Mesendoderm (in vitro differentiated cells): ENCODE results near the gene ASB2.

ENCODE experiments used
- DNase-seq: peaks from one replicate; pipeline ENCODE4 v3.0.0; 2013
- H2AK5ac ChIP-seq: 2 replicates; pipeline ENCODE4 v1.6.1; 2013; ENCODE audit warnings: low read length, inconsistent platforms
- H2BK120ac ChIP-seq: 2 replicates; pipeline ENCODE4 v1.6.1; 2013; ENCODE audit warnings: low read depth, mild to moderate bottlenecking, low read length, moderate library complexity, mixed read lengths
- H2BK15ac ChIP-seq: replicated peaks from 2 replicates; pipeline ENCODE4 v1.6.1; 2013; ENCODE audit warnings: low read depth, mild to moderate bottlenecking, moderate library complexity
- H2BK5ac ChIP-seq: 2 replicates; pipeline ENCODE4 v1.6.1; 2013; ENCODE audit warnings: low read length, inconsistent platforms
- H3K18ac ChIP-seq: 2 replicates; pipeline ENCODE4 v1.6.1; 2013; ENCODE audit warnings: mild to moderate bottlenecking, low read length, mixed read lengths
- H3K23ac ChIP-seq: one replicate; pipeline ENCODE4 v1.6.1; 2013; ENCODE audit warnings: low read length
- H3K27ac ChIP-seq: 2 replicates; pipeline ENCODE4 v1.5.1; 2013; ENCODE audit warnings: low read depth, mild to moderate bottlenecking, inconsistent platforms, low read length, moderate library complexity
- H3K27me3 ChIP-seq: 2 replicates; pipeline ENCODE4 v1.6.1; 2013; ENCODE audit warnings: low read length, control low read depth, mild to moderate bottlenecking, inconsistent platforms; ENCODE audit not compliant: insufficient read depth, poor library complexity
- H3K36me3 ChIP-seq: 2 replicates; pipeline ENCODE4 v1.6.1; 2013; ENCODE audit warnings: low read length, inconsistent platforms; ENCODE audit not compliant: control insufficient read depth, insufficient read depth
- H3K4ac ChIP-seq: one replicate; pipeline ENCODE4 v1.6.1; 2013; ENCODE audit warnings: low read depth, mild to moderate bottlenecking, low read length, moderate library complexity
- H3K4me1 ChIP-seq: 2 replicates; pipeline ENCODE4 v1.6.1; 2013; ENCODE audit warnings: low read depth, low read length, inconsistent platforms; ENCODE audit not compliant: control insufficient read depth
- H3K4me2 ChIP-seq: 2 replicates; pipeline ENCODE4 v1.6.1; 2013; ENCODE audit warnings: low read length
- H3K4me3 ChIP-seq: 2 replicates; pipeline ENCODE4 v1.5.1; 2013; ENCODE audit warnings: mild to moderate bottlenecking, low read length
- H3K56ac ChIP-seq: one replicate; pipeline ENCODE4 v1.6.1; 2013; ENCODE audit warnings: low read length
- H3K79me1 ChIP-seq: 2 replicates; pipeline ENCODE4 v1.6.1; 2013; ENCODE audit warnings: low read length, inconsistent platforms
- H3K79me2 ChIP-seq: 2 replicates; pipeline ENCODE4 v1.6.1; 2013; ENCODE audit warnings: mild to moderate bottlenecking, low read length; ENCODE audit not compliant: control insufficient read depth, insufficient read depth
- H3K9ac ChIP-seq: 2 replicates; pipeline ENCODE4 v1.6.1; 2013; ENCODE audit warnings: low read length, inconsistent platforms
- H4K5ac ChIP-seq: one replicate; pipeline ENCODE4 v1.6.1; 2013; ENCODE audit warnings: low read length
- H4K8ac ChIP-seq: one replicate; pipeline ENCODE4 v1.6.1; 2013; ENCODE audit warnings: low read depth, mild to moderate bottlenecking, control low read depth, low read length, moderate library complexity
- WGBS: extraction: QIAGEN DNeasy Blood & Tissue Kit; methylation state at CpG from one replicate; pipeline ENCODE4 v1.1.7; 2013; ENCODE audit warnings: low lambda C conversion rate, missing lambda C conversion rate; ENCODE audit not compliant: insufficient coverage; ENCODE audit errors: extremely low coverage; 5-methylcytosine and 5-hydroxymethylcytosine counted together

ASB2 gene

DNA sequence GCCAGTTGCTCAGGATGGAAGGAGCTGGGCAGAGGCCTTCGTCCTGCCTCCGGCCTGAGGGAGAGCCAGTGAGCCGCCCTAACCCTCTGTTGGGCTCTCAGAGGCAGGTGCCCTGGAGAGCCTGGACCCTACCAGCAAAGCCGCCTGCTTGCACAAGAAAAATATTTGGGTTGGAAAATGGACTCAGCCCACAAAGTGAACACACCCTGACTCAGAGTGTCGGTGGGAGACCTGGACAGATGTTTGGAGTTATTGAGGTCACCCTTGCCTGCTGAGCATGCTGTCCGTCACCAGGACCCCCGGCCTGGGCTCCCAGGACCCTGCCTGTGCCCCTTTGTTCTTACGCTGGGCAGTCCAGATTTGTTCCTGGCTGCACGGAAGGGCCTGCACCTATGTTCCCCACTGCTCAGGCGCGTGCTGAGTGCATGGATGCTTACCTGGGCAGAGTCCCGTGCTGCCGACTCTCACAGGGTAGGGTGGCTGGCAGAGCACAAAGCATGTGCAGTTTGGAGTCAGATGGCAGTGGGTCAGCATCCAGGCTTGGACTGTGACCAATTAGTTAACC lies 26.8 kb downstream of the ASB2 start:
- DNase-seq, result no peak
- Histone ChIP-seq H3K79me1 (no peaks in the 10 kb centered on the region), H3K4ac (no peak overlapping the region), H4K8ac (no peak overlapping the region), H2BK5ac (no peak overlapping the region), H2BK120ac (no peak overlapping the region), H3K23ac (no peak overlapping the region), H3K56ac (no peak overlapping the region), H3K9ac (no peak overlapping the region), H2AK5ac (no peak overlapping the region), H3K4me1 (no peaks in the 10 kb centered on the region), H3K18ac (no peak overlapping the region), H2BK15ac (no peak overlapping the region), H3K27ac (no peak overlapping the region), H3K4me2 (no peak overlapping the region), H3K4me3 (no peak overlapping the region), H3K36me3 (no peaks in the 10 kb centered on the region), H3K27me3 (no peaks in the 10 kb centered on the region), H3K79me2 (no peaks in the 10 kb centered on the region), H4K5ac (no peak overlapping the region)
- WGBS, result no CpG with 5 or more reads among the region's 13 CpGs

DNA sequence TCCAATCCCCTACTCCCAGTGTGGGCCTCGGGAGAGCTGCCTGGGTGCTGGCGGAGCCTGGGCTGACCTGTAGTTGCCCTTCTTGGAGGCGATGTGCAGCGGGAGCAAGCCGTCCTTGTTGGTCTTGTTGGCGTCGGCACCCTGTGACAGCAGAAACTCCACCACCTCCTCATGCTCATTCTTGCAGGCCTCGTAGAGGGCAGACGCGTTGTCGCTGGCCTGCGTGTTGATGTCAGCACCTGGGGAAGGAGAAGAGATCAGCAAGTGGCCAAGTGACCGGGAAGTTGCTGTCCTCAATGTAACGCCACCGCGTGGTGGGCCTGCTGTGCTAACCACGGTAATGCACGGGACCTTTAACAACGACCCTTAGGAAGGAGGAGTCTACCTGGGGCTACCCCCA lies 29.1 kb downstream of the ASB2 start:
- H4K5ac ChIP-seq, result no peak overlapping the region
- no peak overlapping the region for H3K23ac ChIP-seq
- no peaks in the 10 kb centered on the region for H3K79me1 ChIP-seq
- H3K4me2 ChIP-seq, result no peak overlapping the region
- no peaks in the 10 kb centered on the region for H3K36me3 ChIP-seq
- no peak for DNase-seq
- no CpG with 5 or more reads among the region's 19 CpGs for WGBS
- no peak overlapping the region for H2BK15ac ChIP-seq
- no peak overlapping the region for H3K27ac ChIP-seq
- H3K79me2 ChIP-seq, result no peaks in the 10 kb centered on the region
- no peaks in the 10 kb centered on the region for H3K27me3 ChIP-seq
- no peak overlapping the region for H3K9ac ChIP-seq
- no peak overlapping the region for H2BK5ac ChIP-seq
- H3K18ac ChIP-seq, result no peak overlapping the region
- no peak overlapping the region for H3K4ac ChIP-seq
- H2BK120ac ChIP-seq, result no peak overlapping the region
- H3K4me1 ChIP-seq, result no peaks in the 10 kb centered on the region
- H3K4me3 ChIP-seq, result no peak overlapping the region
- no peak overlapping the region for H4K8ac ChIP-seq
- H3K56ac ChIP-seq, result no peak overlapping the region
- no peak overlapping the region for H2AK5ac ChIP-seq

GRCh38 chr14:93946541-93947090 lies 29.8 kb downstream of the ASB2 start:
- no peaks in the 10 kb centered on the region for H3K79me1 ChIP-seq
- H3K56ac ChIP-seq, result no peak overlapping the region
- no peak overlapping the region for H3K4ac ChIP-seq
- H3K79me2 ChIP-seq, result no peaks in the 10 kb centered on the region
- no peak overlapping the region for H2BK15ac ChIP-seq
- H2BK5ac ChIP-seq, result no peak overlapping the region
- no peak overlapping the region for H2AK5ac ChIP-seq
- no peak overlapping the region for H3K23ac ChIP-seq
- H4K8ac ChIP-seq, result no peak overlapping the region
- WGBS, result no CpG with 5 or more reads among the region's 7 CpGs
- H3K36me3 ChIP-seq, result no peaks in the 10 kb centered on the region
- H3K27me3 ChIP-seq, result no peaks in the 10 kb centered on the region
- no peak overlapping the region for H2BK120ac ChIP-seq
- H3K27ac ChIP-seq, result peak overlapping the region; percentile 22
- H4K5ac ChIP-seq, result no peak overlapping the region
- H3K4me3 ChIP-seq, result no peak overlapping the region
- H3K9ac ChIP-seq, result no peak overlapping the region
- peak; percentile 74 for DNase-seq
- no peaks in the 10 kb centered on the region for H3K4me1 ChIP-seq
- no peak overlapping the region for H3K18ac ChIP-seq
- H3K4me2 ChIP-seq, result no peak overlapping the region

DNA sequence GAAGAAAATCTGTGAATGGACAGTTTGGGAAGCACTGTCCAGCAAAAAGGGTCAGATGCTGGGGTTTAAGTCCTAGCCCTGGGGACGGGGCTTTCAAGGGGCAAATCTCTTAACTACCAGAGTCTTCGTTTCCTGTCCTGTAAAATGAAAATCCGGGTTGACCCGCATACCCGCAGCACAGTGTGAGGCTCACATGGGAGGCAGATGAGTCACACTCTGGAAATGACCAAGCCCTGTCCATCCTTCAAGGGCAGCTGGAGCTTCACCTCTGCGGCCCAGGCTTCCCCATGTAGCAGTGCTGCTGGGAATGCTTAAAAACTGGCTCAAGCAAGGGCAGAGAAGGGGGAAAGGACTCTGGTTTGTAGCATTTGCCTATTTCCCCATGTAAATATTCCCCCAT lies 30.3 kb downstream of the ASB2 start:
- no peak overlapping the region for H3K4ac ChIP-seq
- H2BK15ac ChIP-seq, result no peak overlapping the region
- no peaks in the 10 kb centered on the region for H3K4me1 ChIP-seq
- no peak overlapping the region for H3K4me3 ChIP-seq
- no peak overlapping the region for H2AK5ac ChIP-seq
- H3K56ac ChIP-seq, result peak overlapping the region; percentile 39
- H4K5ac ChIP-seq, result no peak overlapping the region
- H3K9ac ChIP-seq, result no peak overlapping the region
- no peak overlapping the region for H4K8ac ChIP-seq
- WGBS, result no CpG with 5 or more reads among the region's 6 CpGs
- no peaks in the 10 kb centered on the region for H3K27me3 ChIP-seq
- H3K36me3 ChIP-seq, result no peaks in the 10 kb centered on the region
- H2BK5ac ChIP-seq, result no peak overlapping the region
- no peak overlapping the region for H3K23ac ChIP-seq
- H2BK120ac ChIP-seq, result no peak overlapping the region
- no peak overlapping the region for H3K4me2 ChIP-seq
- H3K79me2 ChIP-seq, result no peaks in the 10 kb centered on the region
- peak overlapping the region; percentile 22 for H3K27ac ChIP-seq
- H3K79me1 ChIP-seq, result no peaks in the 10 kb centered on the region
- H3K18ac ChIP-seq, result no peak overlapping the region
- DNase-seq, result peak; percentile 20

- no peak overlapping the region for H3K4me3 ChIP-seq
- no peak overlapping the region for H2BK5ac ChIP-seq
- no CpG with 5 or more reads among the region's 5 CpGs for WGBS
- H3K4me2 ChIP-seq, result no peak overlapping the region
- no peak overlapping the region for H3K23ac ChIP-seq
- H4K8ac ChIP-seq, result no peak overlapping the region
- no peak for DNase-seq
- H2AK5ac ChIP-seq, result no peak overlapping the region
- no peaks in the 10 kb centered on the region for H3K79me1 ChIP-seq
- no peak overlapping the region for H2BK15ac ChIP-seq
- no peaks in the 10 kb centered on the region for H3K27me3 ChIP-seq
- no peak overlapping the region for H3K56ac ChIP-seq
- no peak overlapping the region for H3K9ac ChIP-seq
- no peak overlapping the region for H3K4ac ChIP-seq
- no peak overlapping the region for H3K27ac ChIP-seq
- no peak overlapping the region for H4K5ac ChIP-seq
- no peak overlapping the region for H3K18ac ChIP-seq
- H3K79me2 ChIP-seq, result no peaks in the 10 kb centered on the region
- H3K36me3 ChIP-seq, result no peaks in the 10 kb centered on the region
- no peaks in the 10 kb centered on the region for H3K4me1 ChIP-seq
- H2BK120ac ChIP-seq, result no peak overlapping the region
Measured at GRCh38 chr14:93945070-93945399, 31.3 kb downstream of the ASB2 start.
